NOMO-1 treated with dmso at 0.1 percent for 144 hours (cell line): ENCODE measurements around the gene MICOS13.
"Not testable (repeated sequence)": the region's sequence is repeated elsewhere in the genome, so short reads cannot be mapped to it uniquely, and the experiment has no call there.

Source experiments
- DNase-seq: peaks from one replicate; lab custom pipeline; 2025; ENCODE audit not compliant: unreplicated experiment; lab: John Stamatoyannopoulos, UW

Gene MICOS13, protein sequence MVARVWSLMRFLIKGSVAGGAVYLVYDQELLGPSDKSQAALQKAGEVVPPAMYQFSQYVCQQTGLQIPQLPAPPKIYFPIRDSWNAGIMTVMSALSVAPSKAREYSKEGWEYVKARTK

DNA sequence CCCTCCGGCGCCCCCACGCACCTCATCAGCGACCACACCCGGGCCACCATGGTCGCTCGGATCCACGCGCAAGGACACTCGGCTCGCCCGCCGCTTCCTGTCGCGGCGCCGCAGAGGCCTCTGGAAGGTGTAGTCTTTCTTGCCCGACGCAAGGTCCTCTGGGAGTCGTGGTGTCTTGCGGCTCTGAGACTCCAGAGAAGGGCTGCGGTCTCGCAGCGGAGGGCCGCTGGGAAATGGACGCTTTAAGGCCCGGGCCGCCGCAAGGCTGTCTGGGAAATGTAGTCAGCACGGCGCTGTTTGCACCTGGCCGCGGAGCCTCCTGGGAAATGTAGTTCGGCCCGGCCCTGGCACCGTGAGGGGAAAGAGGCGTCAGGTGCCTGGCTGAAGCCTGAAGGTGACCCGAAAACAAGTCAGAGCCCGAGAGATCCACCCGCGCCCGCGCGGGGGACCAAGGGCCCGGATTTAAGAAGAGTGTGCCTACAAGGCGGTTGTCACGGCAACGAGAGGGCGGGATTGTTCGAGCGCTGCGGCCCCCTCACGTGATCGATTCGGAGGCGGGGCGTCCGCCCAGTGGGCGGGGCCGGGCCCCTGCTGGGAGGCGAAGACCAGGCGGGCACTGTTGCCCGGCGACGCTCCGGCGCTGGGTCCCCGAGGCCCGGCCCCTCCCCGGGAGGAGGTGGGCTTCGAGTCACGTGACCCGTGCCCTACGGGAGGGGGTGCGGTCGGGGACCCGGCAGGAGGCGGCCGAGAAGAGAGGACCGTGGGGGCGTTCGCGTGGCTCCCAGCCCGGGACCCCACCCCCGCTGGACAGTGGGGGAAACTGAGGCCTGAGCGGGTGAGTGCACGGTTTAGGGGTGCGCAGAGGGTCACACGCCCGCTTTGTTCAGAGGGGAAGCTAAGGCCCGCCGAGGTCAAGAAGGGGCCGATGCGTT, at the start of gene MICOS13, which contains the start of gene HSD11B1L:
MICOS13 (minus strand) TSS at position 80 of the 932 bp plus-strand sequence; CDS start at position 50, 30 bp downstream.
HSD11B1L (plus strand) TSS at position 591 of the 932 bp plus-strand sequence. CDS start 3,806 bp downstream, outside the sequence.
- peak; percentile 99 for DNase-seq

DNA sequence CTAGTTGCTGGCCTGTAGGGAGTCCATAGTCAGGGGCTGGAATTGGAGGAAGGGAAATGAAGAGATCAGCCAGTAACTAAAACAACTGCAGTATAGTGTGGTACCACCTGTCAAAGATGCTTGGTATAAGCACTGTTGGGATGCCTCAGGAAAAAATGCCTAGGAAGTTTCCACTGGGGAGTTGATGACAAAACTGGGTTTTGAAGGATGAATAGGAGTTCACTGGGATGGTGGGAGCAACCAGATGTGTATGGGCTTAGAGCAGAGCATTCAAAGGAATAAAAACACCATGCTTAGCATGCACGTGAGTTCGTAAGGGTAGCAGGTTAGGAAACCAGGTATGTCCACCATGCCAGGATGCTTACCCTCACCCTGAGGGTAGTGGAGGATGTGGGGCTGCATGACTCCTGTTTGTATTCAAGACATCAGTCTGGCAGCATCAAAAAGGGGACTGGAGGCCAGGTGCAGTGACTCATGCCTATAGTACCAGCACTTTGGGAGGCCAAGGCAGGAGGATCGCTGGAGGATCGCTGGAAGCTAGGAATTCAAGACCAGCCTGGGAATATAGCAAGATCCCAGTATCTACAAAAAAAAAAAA, 47.2 kb upstream of the MICOS13 start:
- DNase-seq, result no peak

DNA sequence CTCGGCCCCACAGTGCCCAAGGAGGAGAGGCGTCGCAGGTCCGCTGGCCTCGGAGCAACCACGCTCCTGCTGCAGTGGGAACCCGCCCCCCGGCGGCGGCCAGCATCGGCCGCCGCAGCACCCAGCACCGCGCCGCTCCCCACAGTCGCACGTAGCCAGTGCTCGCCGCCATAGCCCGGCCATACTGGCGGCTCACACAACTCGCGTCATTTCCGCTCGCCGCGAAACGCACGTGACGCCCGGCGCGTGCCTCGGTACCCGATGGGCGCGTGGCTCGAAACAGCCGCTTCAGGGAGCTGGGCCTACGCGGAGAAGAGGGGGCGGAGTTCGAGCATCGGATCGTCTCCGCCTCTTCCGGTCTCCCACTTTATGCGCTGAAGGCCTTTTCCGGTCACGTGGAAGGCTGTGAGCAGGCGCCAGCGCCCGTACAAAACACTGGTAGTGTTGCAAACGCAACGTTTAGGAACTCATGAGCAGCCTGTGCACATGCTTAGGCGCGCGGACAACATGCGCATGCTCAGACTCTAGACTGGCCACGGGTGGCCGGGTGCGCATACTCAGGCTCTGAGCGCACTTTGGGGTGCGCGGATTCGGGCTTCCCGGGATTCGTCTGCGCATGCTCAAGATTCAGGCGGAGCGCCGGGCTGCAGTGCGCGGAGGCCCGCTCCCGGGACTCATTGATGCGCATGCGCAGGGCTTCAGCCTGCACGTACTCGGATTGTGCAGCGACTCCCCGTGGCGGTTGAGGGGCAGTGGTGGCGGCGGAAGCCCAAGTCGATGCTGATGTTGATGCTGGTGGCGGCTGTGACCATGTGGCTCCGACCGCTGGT, 39.9 kb upstream of the MICOS13 start, which contains the start of the genes CATSPERD and LONP1:
CATSPERD (plus strand) TSS at position 677 of the 830 bp plus-strand sequence; CDS start at position 778, 101 bp downstream.
LONP1 (minus strand) TSS at position 186 of the 830 bp plus-strand sequence; CDS start at position 172, 14 bp downstream.
- DNase-seq, result peak; percentile 98

DNA sequence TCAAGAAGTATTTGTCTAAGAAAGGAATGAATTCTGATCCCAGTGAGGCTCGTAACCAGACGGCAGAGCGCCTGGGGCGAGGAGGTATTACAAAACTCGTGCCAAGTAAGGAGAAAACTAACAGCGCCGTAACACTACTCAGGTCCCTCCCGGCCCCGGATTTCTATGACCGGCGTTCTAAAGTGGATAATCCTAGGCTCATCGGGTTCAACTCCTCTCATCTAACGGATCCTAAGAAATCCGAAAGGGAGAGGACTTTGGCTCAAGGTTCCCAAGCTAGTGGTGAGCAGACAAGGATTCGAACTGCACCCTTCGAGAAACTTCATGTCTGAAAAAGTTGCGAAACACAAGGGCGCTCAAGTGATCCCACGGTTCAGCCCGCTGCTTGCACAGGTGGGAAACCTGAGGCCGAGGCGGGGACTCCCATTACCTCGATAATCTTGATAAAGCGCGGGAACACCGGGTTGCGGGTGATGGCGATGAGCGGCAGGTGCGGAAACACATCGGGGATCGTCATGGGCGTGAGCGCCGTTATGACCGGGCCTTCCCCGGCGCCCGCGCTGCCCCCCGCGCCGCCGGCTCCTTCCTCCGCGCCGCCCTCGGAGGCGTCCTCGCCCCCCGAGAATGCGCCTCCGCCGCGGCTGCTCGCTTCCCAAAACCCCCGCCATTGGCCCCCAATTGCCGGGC, 39.1 kb upstream of the MICOS13 start:
- DNase-seq, result no peak

DNA sequence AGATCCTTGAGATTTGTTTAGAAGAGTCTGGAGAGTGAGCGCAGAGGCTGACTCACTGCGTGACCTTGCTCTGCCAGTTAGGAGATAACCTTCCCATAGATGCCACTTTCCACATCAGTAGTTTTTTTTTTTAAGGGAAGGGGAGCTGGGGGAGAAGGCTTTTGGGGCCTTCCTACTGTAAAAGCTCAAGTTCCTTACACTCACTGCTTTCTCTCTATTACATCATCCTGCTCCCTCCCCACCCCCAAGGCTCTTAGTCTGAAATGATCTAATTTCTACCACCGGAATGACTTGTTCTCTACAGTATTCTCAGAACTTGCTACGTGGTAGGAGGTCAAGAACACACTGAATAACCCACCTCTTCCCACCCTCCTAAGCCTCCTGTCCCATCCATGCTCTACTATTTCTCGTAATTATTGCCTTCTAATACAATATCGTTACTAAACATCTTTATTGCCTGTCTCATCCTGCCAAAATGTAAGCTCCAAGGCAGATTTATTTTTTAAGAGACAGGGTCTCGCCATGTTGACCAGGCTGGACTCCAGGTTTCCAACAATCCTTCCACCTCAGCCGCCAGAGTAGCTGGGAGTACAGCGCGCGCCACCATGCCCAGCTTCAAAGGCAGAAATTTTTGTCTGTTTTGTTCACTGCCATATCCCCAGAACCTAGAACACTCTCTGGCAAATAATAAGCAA, 38.4 kb upstream of the MICOS13 start:
- DNase-seq, result peak; percentile 69

DNA sequence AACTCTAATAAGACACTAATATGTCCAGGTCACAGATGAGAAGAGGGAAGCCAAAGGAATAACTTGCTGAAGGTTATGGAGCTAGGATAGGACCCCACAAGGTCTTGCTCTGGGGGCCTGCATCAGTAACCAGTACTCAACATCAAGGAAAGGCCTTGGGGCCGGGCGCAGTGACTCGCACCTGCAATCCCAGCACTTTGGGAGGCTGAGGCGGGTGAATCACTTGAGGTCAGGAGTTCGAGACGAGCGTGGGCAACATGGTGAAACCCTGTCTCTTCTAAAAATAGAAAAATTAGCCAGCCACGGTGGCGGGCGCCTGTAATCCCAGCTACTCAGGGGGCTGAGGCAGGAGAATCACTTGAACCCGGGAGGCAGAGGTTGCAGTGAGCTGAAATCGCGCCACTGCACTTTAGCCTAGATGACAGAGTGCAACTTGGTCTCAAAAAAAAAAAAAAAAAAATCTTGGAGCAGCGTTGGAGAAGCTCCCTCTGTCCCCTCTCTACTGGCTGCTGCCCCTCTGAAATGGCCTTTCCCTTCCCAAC, 37.8 kb upstream of the MICOS13 start:
- no peak for DNase-seq

DNA sequence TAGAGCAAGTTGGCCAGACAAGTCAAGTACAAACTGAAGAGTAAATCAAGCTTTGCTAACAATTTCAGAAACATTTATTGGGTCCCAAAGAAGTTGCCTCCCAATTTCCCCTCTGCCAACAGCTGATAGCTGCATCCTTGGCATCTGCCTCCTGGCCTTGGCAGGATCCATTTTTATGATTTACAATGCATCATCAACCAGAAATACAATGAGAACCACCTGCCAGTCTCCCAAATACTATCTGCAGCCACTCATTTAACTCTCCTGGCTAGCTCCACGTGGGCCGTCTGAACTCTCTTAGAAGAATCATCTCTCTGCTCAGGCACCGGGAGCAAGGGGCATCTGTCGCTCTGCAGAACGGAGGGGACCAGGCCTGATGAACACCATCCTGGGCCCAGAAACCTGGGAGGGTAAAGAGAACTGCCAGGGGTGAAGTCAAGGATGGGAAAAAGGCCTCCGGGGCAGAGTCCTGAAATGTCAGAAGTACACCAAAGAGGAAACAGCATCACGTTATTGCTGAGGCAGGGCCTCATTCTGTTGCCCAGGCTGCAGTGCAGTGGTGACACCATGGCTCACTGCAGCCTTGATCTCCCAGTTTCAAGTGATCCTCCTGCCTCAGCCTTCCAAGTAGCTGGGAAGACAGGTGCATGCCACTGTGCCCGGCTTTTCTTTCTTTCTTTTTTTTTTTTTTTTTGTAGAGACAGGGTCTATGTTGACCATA, 37.1 kb upstream of the MICOS13 start:
- DNase-seq, result no peak

DNA sequence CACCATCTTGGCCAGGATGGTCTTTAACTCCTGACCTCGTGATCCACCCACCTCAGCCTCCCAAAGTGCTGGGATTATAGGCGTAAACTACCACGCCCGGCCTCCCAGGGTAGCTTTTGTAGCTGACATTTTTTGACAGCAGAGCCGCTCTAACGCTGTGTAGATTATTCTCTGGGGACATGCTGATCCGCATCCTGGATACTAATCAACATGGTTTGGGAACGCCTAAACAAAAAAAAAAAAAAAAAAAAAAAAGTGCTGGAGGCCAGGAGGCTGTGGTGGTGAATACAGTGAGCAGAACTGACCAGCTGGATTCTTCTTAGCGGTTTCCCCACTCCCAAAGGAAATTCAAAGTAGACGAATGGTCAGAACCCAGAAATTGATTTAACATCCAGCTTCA, 34.5 kb upstream of the MICOS13 start:
- no peak for DNase-seq

DNA sequence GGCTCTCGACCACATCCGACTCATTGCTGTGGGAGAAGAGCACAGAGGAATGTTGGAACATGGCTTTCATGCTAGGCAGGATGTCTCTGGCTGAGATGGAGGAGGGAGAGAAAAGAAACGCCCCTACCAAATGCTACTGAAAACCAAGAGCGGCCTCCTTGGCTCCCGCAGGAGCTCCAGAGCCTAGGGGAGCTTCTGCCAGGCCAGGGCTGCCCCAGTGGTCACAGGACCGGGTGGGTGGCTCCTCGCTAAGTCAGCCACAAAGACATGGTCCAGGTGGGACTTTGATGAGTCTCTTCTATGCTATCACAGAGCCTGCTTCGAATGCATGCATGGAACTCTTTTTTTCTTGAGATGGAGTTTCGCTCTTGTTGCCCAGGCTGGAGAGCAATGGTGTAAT, 32.9 kb upstream of the MICOS13 start:
- no peak for DNase-seq

DNA sequence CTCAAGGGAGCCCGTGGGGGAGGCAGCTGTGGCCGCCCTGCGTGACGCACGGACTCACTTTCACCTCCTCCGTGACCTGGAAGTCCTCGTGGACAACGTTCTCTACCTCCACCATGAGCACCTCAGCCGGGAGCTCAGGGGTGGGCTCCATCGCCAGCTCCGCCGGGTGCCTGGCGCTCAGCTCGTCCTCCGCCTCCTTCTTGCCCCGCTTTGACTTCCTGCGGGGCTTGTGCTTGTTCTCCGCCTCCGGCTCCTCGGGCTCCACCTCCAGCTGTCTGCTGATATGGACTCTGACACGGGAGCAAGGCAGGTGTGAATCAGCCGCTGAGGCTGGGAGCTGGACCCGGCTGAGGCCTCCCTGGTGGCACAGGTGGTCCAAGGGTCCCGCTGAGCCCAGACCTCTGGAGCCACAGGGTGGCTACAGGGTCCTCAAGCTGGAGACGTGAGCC, 31.4 kb upstream of the MICOS13 start:
- DNase-seq, result no peak

DNA sequence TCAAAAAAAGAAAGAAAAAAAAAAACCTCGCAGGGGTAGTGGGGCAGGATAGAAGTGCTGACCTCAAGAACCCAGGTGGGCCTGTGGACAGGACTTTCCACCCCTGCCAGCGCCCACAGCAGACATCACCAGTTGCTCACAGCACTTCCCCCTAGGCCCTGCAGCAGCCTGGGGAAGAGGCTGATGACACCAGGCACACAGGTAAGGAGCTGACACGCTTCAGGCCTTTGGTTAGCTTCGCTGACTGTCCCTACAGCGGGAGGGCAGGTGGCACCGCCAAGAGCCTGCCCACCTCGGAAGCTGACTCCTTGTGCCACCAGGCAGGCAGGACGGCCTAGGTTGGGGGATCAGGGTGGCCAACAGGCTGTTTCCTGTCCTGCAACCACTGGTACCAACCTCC, 30.7 kb upstream of the MICOS13 start:
- DNase-seq, result no peak

DNA sequence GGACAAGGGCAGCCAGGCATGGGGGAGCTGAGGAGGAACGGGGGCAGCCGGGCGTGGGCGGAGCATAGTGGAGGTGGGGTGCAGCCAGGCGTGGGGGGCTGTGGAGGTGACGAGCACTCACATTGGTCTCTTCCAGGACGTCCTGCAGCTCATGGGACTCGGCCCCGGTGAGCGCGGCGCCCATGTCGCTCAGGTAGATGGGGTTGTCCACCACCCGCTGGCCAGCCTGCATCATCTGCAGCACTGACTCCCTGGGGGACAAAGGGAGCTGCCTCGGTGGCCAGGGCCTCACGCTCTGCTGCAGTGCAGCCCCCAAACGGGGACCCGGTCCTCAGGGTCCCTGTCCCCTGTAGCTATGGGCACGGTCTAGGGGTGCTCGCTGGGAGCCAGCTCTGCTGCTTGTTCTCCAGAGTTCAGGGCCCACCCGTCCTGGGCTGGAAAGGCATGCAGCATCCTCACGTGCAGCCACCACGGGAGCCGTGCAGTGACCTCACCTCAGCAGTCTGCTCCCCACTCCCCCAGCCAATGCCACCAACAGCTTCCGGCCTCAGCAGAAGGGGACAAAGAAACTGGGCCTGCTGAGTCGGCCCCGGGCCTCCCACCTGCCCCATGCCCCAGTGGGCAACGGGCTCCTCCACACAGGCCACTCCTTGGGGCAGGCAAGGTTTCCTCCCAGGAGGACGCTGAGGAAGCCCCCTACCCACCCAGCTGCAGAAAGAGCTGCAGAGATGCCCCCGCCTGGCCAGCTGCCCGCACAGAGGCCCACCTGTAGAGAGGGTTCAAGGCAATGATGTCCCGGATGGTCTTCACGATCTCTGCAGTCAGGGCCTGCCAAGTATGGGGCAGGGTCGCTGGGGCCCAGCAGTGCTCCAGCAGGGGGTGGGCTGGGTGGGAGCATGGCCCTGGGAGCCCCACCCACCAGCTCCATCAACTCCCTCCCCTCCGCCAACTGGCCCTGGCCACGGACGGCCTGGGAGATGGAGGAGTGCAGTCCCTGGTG, 27.6 kb upstream of the MICOS13 start:
- DNase-seq, result no peak

DNA sequence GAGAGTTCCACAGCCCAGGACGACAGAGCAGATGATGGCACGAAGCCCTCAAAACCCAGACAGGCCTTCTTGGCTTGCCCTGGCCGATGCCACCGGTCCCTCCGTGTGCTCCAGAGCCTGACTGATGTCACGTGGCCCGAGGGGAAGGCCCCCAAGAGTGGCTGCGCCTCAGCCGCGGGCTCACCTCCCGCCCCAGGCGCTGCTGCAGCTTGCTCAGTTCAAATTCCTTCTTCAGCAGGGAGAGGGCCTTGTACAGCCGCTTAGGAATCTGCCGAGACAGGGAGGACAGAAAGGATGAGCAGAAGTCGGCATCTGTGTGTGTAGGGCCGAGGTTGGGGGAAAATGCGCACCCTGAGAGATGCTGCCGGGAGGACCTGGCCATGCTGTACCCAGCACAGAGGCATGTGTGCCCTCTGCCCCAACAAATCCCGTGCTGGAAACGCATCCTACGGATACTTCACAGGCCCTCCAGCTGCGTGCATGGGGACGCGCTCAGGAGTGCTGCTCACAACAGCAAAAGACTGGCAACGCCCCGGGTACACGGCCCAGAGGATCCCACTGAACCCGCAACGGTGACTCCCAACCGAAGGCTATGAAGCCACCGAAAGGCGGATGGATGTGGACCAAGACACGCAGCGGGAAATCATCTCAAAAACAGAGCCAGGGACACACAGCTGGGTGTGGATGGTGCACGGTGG, 26.7 kb upstream of the MICOS13 start:
- DNase-seq, result no peak

DNA sequence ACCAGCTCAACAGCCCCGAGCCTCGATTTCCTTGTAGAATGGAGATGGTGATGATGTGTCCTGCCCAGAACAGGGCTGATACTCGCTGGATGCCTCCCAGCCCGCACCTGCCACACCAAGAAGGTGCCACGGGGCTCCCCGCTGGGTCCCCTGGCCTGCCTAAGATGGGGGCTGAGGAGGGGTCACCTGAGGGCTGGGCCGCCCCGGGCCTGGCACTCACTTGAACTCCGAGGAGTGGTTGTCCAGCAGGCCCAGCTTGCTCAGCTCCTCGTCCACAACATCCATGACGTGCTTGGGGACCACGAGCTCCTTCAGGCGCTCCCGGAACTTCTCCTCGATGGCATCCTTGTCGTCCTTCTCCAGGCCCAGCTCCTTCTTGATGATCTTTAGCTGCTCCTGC, 25.2 kb upstream of the MICOS13 start:
- DNase-seq, result no peak

DNA sequence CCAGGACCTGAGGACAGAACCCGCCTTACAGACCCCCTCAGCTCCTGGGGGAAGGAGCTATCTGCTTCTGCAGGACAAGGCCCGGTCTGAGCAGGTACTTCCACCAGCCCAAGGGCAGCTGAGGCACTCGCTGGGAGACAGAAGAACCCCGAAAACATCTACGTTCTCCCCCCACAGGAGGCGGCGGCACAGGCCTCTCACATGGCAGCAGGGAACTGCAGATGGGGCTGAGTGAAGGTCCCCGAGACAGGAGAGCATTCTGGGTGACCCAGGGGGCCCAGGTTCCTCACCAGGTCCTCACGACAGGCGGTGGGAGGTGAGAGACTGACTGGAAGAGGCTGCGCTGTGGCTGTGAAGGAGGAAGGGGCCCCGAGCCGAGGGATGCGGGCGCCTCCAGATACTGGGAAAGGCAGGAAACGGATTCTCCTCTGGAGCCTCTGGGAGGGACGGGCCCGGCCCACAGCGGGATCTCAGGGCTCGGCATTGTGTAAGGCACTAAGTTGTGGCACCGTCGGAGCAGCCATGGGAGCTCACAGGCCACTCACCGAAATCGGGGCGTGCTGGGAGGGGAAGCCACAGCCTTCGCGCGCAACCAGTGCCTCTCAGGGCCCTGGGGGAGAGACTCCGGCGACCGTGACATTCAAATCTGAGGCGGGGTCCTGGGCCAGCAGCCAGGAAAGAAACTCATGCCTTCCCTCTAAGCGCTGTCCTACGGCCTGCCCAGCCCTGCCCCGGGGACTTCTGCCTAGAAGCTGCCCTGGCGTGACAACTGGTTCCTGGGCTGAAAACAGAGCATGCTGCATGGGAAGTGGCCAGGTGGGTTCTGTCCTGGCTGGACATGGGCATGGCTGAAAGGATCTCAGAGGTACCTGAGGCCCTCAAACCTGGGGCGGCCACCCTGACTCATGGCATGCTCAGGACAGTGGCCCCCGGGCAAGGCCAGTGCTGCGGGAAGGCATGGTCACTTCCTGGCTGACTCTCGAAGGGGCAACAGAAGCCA, 23.8 kb upstream of the MICOS13 start:
- DNase-seq, result no peak

DNA sequence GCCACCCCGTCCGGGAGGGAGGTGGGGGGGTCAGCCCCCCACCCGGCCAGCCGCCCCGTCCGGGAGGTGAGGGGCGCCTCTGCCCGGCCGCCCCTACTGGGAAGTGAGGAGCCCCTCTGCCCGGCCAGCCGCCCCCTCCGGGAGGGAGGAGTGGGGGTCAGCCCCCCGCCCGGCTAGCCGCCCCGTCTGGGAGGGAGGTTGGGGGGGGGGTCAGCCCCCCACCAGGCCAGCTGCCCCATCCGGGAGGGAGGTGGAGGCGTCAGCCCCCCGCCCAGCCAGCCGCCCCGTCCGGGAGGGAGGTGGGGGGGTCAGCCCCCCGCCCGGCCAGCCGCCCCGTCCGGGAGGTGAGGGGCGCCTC, 21.7 kb upstream of the MICOS13 start:
- not testable (repeated sequence) for DNase-seq
